Measurements from ENCODE around the gene SNX30. TPM values are rescaled to one million over a fixed set of nuclear protein-coding genes. Genes with fewer than 3 reads are reported as not detected.

SNX30 gene
- total RNA-seq, 1 experiment from 2014 or later: 12.7 TPM

DNA sequence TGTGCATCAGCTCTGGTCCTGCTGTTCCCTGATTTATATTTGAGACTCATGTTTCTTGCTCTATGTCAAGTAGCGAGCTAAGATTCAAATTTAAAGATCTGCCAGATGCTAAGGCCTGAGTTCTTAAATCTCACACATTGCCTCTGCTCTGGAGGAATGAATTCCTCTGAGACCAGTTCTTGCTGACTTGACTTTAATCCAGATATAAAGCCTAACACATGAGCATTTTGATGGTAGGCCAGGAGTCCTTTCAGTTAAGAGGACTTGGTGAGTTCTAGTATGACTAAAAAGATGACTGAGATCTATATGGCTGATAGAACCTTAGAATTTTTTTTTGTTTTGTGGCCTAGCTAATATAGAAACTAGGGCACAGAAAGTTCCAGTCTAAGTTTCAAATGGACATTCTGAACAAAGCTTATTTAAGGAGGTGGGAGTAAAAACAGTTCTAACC is 31.3 kb upstream of the SNX30 start:
- CTCF ChIA-PET: interaction anchor here (1.4 kb wide), 1 partner anchor 100 kb away, joined by 3 read pairs; no protein-coding TSS in a partner anchor
- Histone ChIP-seq H3K27ac (ENCODE audit: low read depth, low read length) (no peak overlapping the region), H3K9ac (ENCODE audit: low read length) (no peak overlapping the region), H3K4me3 (replicated peaks in 1 of 2; ENCODE audit: low read depth in 1 of 2, low read length in 2 of 2) (no peak overlapping the region), H3K9me3 (ENCODE audit: control insufficient read depth in 1 of 2, insufficient read depth in 1 of 2, low read depth in 1 of 2, low read length in 2 of 2) (no peaks in the 10 kb centered on the region), H4K20me1 (ENCODE audit: insufficient read depth) (no peaks in the 10 kb centered on the region), H3K9me2 (ENCODE audit: insufficient read depth) (no peaks in the 10 kb centered on the region), H3K4me2 (ENCODE audit: low read length) (no peak overlapping the region), H3K4me1 (ENCODE audit: control insufficient read depth in 1 of 2, insufficient read depth in 2 of 2, low read length in 2 of 2) (peaks cover 2 to 10% of the 10 kb centered on the region in 2 experiments; a peak in 2 of 4 replicates), H3K36me3 (ENCODE audit: control insufficient read depth in 1 of 2, insufficient read depth in 2 of 2, low read length in 2 of 2) (peaks cover 0 to 3% of the 10 kb centered on the region in 2 experiments; a peak in 1 of 4 replicates), H3K79me2 (ENCODE audit: insufficient read depth, low read length) (peaks cover 21% of the 10 kb centered on the region), H3K27me3 (ENCODE audit: insufficient read depth, low read length) (no peaks in the 10 kb centered on the region), H2AFZ (ENCODE audit: low read depth, low read length, poor library complexity, severe bottlenecking) (no peak overlapping the region)
- RAD21 ChIA-PET (ENCODE audit: low non-redundant PET in 1 of 2, low total read pairs in 2 of 2, uncharacterized antibody in 2 of 2, unreplicated experiment in 2 of 2): no interaction called here
- ATAC-seq (no peak), DNase-seq (ENCODE audit: low read depth, low spot score) (no peak)
- BruUV-seq (replicated peaks): no TSS peak
- intact Hi-C loops (cut with micrococcal nuclease): loop anchor here (2.0 to 10.0 kb wide), 3 partner anchors 32 to 234 kb away; partner anchors contain the start of genes KIAA1958 and SNX30
- no peak for TF ChIP-seq ELF1 (IDR thresholded peaks at IDR 0.05; ENCODE audit: borderline replicate concordance, low read depth)
- no peak for TF ChIP-seq TCF7L2 (IDR thresholded peaks at IDR 0.05; ENCODE audit: borderline replicate concordance, extremely low read depth, insufficient read depth, insufficient read length)
- no peak for TF ChIP-seq EZH2 (IDR thresholded peaks at IDR 0.05)
- no peak for TF ChIP-seq ZFX (IDR thresholded peaks at IDR 0.05)
- no peak for TF ChIP-seq CBX3 (IDR thresholded peaks at IDR 0.05; ENCODE audit: low read depth)
- TF ChIP-seq JUND (IDR thresholded peaks at IDR 0.05): no peak
- TF ChIP-seq RAD21 (IDR thresholded peaks at IDR 0.05; ENCODE audit: low read depth): no peak
- TF ChIP-seq SP1 (IDR thresholded peaks at IDR 0.05; ENCODE audit: low read depth): no peak
- TF ChIP-seq POLR2A (IDR thresholded peaks at IDR 0.05; ENCODE audit: borderline replicate concordance, extremely low read depth, insufficient read depth, insufficient read length): no peak
- TF ChIP-seq, protein P1, sequence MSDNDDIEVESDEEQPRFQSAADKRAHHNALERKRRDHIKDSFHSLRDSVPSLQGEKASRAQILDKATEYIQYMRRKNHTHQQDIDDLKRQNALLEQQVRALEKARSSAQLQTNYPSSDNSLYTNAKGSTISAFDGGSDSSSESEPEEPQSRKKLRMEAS (IDR thresholded peaks at IDR 0.05): no peak
- TF ChIP-seq SIN3A (IDR thresholded peaks at IDR 0.05; ENCODE audit: low read depth): no peak
- no peak for TF ChIP-seq EZH2phosphoT487 (IDR thresholded peaks at IDR 0.05; ENCODE audit: borderline replicate concordance)
- no peak for TF ChIP-seq YY1 (IDR thresholded peaks at IDR 0.05; ENCODE audit: extremely low read depth, insufficient replicate concordance, low read depth, low read length)
- TF ChIP-seq FOSL1 (IDR thresholded peaks at IDR 0.05; ENCODE audit: low read depth): no peak
- TF ChIP-seq, protein P2, sequence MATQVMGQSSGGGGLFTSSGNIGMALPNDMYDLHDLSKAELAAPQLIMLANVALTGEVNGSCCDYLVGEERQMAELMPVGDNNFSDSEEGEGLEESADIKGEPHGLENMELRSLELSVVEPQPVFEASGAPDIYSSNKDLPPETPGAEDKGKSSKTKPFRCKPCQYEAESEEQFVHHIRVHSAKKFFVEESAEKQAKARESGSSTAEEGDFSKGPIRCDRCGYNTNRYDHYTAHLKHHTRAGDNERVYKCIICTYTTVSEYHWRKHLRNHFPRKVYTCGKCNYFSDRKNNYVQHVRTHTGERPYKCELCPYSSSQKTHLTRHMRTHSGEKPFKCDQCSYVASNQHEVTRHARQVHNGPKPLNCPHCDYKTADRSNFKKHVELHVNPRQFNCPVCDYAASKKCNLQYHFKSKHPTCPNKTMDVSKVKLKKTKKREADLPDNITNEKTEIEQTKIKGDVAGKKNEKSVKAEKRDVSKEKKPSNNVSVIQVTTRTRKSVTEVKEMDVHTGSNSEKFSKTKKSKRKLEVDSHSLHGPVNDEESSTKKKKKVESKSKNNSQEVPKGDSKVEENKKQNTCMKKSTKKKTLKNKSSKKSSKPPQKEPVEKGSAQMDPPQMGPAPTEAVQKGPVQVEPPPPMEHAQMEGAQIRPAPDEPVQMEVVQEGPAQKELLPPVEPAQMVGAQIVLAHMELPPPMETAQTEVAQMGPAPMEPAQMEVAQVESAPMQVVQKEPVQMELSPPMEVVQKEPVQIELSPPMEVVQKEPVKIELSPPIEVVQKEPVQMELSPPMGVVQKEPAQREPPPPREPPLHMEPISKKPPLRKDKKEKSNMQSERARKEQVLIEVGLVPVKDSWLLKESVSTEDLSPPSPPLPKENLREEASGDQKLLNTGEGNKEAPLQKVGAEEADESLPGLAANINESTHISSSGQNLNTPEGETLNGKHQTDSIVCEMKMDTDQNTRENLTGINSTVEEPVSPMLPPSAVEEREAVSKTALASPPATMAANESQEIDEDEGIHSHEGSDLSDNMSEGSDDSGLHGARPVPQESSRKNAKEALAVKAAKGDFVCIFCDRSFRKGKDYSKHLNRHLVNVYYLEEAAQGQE (IDR thresholded peaks at IDR 0.05; ENCODE audit: low read depth): no peak
- no peak for TF ChIP-seq EGR1 (IDR thresholded peaks at IDR 0.05; ENCODE audit: low read depth)
- TF ChIP-seq, protein P3, sequence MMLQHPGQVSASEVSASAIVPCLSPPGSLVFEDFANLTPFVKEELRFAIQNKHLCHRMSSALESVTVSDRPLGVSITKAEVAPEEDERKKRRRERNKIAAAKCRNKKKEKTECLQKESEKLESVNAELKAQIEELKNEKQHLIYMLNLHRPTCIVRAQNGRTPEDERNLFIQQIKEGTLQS (IDR thresholded peaks at IDR 0.05): no peak
- TF ChIP-seq, protein P4, sequence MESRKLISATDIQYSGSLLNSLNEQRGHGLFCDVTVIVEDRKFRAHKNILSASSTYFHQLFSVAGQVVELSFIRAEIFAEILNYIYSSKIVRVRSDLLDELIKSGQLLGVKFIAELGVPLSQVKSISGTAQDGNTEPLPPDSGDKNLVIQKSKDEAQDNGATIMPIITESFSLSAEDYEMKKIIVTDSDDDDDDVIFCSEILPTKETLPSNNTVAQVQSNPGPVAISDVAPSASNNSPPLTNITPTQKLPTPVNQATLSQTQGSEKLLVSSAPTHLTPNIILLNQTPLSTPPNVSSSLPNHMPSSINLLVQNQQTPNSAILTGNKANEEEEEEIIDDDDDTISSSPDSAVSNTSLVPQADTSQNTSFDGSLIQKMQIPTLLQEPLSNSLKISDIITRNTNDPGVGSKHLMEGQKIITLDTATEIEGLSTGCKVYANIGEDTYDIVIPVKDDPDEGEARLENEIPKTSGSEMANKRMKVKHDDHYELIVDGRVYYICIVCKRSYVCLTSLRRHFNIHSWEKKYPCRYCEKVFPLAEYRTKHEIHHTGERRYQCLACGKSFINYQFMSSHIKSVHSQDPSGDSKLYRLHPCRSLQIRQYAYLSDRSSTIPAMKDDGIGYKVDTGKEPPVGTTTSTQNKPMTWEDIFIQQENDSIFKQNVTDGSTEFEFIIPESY (IDR thresholded peaks at IDR 0.05; ENCODE audit: extremely low read depth, insufficient replicate concordance, low read length): no peak
- TF ChIP-seq ZNF274 (IDR thresholded peaks at IDR 0.05; ENCODE audit: low read depth, low read length): no peak
- POLR2A ChIA-PET: interaction anchor here (1.5 kb wide), 1 partner anchor 32 kb away, joined by 3 read pairs; no protein-coding TSS in a partner anchor
